ENCODE data around the gene ANXA11.
"Not testable (repeated sequence)": the region's sequence is repeated elsewhere in the genome, so short reads cannot be mapped to it uniquely, and the experiment has no call there.

ANXA11 gene

GRCh38 chr10:80205477-80206276, at the start of gene ANXA11:
ANXA11 (minus strand) TSS chr10:80205537; CDS start chr10:80172861, 32,676 bp downstream.
- DNase-seq (ENCODE audit: low spot score in 2 of 2): peak; percentile 55 to 69
- Mint-ChIP-seq H3K27ac (ENCODE audit: low read depth) (peak within 1 kb of the TSS; percentile 88), H3K4me3 (peak within 1 kb of the TSS; percentile 73), H3K9me3 (no peaks in the 10 kb centered on the region), H3K27me3 (no peaks in the 10 kb centered on the region), H3K36me3 (ENCODE audit: insufficient read depth) (peaks cover 17% of the 10 kb centered on the region), H3K4me1 (peaks cover 50% of the 10 kb centered on the region)
- peak; percentile 79 for ATAC-seq (replicated peaks; ENCODE audit: extremely low read depth, poor library complexity, severe bottlenecking)

GRCh38 chr10:80254726-80255125, 49.4 kb upstream of the ANXA11 start:
- H3K9me3 Mint-ChIP-seq: not testable (repeated sequence)

DNA sequence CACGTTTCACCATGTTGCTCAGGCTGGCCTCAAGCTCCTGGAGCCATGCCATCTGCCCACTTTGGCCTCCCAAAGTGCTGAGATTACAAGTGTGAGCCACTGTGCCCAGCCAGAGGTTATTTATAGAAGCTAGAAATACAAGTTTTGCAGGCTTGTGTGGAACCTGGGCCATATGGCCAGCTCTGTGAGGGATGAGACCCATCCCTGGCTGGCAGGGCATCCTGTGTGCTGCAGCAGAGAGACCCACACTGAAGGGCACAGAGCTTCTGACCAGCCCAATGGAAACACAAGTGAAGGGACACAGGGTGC, 48.6 kb upstream of the ANXA11 start:
- not testable (repeated sequence) for H3K4me3 Mint-ChIP-seq; DNase-seq (ENCODE audit: low spot score in 2 of 2); H3K27ac Mint-ChIP-seq (ENCODE audit: low read depth); ATAC-seq (replicated peaks; ENCODE audit: extremely low read depth, poor library complexity, severe bottlenecking); H3K27me3 Mint-ChIP-seq; H3K9me3 Mint-ChIP-seq; H3K36me3 Mint-ChIP-seq (ENCODE audit: insufficient read depth); H3K4me1 Mint-ChIP-seq

More at GRCh38 chr10:80254726-80255125, 49.4 kb upstream of the ANXA11 start:
- H3K4me3 Mint-ChIP-seq; DNase-seq (ENCODE audit: low spot score in 2 of 2); H3K4me1 Mint-ChIP-seq; H3K27ac Mint-ChIP-seq (ENCODE audit: low read depth); H3K27me3 Mint-ChIP-seq; H3K36me3 Mint-ChIP-seq (ENCODE audit: insufficient read depth); ATAC-seq (replicated peaks; ENCODE audit: extremely low read depth, poor library complexity, severe bottlenecking): not testable (repeated sequence)

- no peak for DNase-seq (ENCODE audit: low spot score in 2 of 2)
- H3K4me1 Mint-ChIP-seq: peaks cover 5% of the 10 kb centered on the region
- H3K27me3 Mint-ChIP-seq: peaks cover 10% of the 10 kb centered on the region
- peak overlapping the region; percentile 3 for H3K4me3 Mint-ChIP-seq
- H3K27ac Mint-ChIP-seq (ENCODE audit: low read depth): peak overlapping the region; percentile 1
- ATAC-seq (replicated peaks; ENCODE audit: extremely low read depth, poor library complexity, severe bottlenecking): peak; percentile 36
- no peaks in the 10 kb centered on the region for H3K9me3 Mint-ChIP-seq
- no peaks in the 10 kb centered on the region for H3K36me3 Mint-ChIP-seq (ENCODE audit: insufficient read depth)
Measured at GRCh38 chr10:80253266-80253962, 48.1 kb upstream of the ANXA11 start.

DNA sequence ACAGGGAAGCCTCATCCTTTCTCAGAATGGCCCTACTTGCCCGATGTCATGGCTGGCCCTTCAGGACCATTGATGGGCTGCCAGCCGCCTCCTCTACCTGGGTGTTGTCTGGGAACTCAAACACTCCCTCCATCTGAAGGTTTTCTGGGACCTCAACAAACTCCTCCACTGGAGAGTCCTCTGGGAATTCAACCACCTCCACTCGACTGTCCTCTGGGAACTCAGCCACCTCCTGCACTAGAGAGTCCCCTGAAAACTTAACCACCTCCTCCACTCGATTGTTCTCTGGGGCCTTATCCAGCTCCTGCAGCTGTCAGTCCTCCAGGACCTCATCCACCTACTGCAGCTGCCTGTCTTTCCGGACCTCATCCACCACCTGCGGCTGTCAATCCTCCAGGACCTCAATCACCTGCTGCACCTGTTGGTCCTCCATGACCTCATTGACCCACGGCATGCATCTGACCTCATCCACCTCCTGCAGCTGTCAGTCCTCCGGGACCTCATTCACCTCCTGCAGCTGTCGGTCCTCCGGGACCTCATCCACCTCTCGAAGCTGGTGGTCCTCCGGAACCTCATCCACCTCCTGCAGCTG, 47.1 kb upstream of the ANXA11 start:
- no peaks in the 10 kb centered on the region for H3K36me3 Mint-ChIP-seq (ENCODE audit: insufficient read depth)
- H3K4me1 Mint-ChIP-seq: peaks cover 5% of the 10 kb centered on the region
- H3K27me3 Mint-ChIP-seq: peaks cover 17% of the 10 kb centered on the region
- no peak for ATAC-seq (replicated peaks; ENCODE audit: extremely low read depth, poor library complexity, severe bottlenecking)
- H3K9me3 Mint-ChIP-seq: no peaks in the 10 kb centered on the region
- DNase-seq (ENCODE audit: low spot score in 2 of 2): no peak
- H3K27ac Mint-ChIP-seq (ENCODE audit: low read depth): no peak overlapping the region
- H3K4me3 Mint-ChIP-seq: no peak overlapping the region

GRCh38 chr10:80251703-80252280, 46.5 kb upstream of the ANXA11 start:
- not testable (repeated sequence) for H3K4me1 Mint-ChIP-seq; H3K27ac Mint-ChIP-seq (ENCODE audit: low read depth); H3K9me3 Mint-ChIP-seq; ATAC-seq (replicated peaks; ENCODE audit: extremely low read depth, poor library complexity, severe bottlenecking); H3K4me3 Mint-ChIP-seq; DNase-seq (ENCODE audit: low spot score in 2 of 2); H3K36me3 Mint-ChIP-seq (ENCODE audit: insufficient read depth)
- H3K27me3 Mint-ChIP-seq: peaks cover 17% of the 10 kb centered on the region

DNA sequence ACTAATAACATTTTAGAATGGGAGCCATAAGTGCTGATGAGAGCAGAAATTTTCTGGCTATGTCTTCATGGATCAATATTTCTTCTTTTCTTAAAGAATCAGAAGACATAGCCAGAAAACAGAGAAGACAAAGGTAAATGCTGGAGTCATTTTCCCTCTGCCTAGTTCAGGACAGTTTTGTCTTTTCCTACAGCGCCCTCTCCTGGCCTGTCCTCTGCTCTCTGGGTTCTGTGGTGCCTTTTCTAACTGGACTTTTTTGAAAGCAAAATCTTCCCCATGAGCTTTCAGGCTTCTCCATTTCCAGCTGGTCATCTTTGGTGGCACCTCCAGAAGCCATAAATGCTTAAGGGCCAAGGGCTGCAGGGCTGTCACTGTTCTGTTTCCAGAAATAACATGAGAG, 45.1 kb upstream of the ANXA11 start:
- not testable (repeated sequence) for H3K36me3 Mint-ChIP-seq (ENCODE audit: insufficient read depth); H3K9me3 Mint-ChIP-seq; H3K4me3 Mint-ChIP-seq; H3K27ac Mint-ChIP-seq (ENCODE audit: low read depth); ATAC-seq (replicated peaks; ENCODE audit: extremely low read depth, poor library complexity, severe bottlenecking); DNase-seq (ENCODE audit: low spot score in 2 of 2); H3K4me1 Mint-ChIP-seq
- peaks cover 18% of the 10 kb centered on the region for H3K27me3 Mint-ChIP-seq

DNA sequence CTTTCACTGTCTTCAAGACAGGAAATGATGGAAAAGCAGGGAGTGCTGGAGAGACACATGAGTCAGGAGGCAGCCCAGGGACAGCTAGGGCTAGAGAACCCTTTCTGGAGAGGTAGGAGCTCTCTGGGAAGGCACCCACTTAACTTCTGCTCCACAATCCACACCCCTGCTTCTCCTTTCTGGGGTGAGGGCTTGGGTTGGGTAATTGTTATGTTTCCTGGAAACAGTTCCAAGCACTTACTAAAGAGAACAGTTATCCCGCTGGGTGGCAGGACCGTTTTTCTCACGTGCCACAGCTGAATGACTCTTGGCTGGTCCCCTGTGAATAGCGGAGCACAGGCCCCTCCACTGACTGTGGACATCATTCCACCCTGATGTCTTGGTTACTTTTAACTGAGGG, 44.6 kb upstream of the ANXA11 start:
- ATAC-seq (replicated peaks; ENCODE audit: extremely low read depth, poor library complexity, severe bottlenecking); H3K4me1 Mint-ChIP-seq; H3K9me3 Mint-ChIP-seq; H3K36me3 Mint-ChIP-seq (ENCODE audit: insufficient read depth); H3K27ac Mint-ChIP-seq (ENCODE audit: low read depth); DNase-seq (ENCODE audit: low spot score in 2 of 2); H3K4me3 Mint-ChIP-seq: not testable (repeated sequence)
- H3K27me3 Mint-ChIP-seq: peaks cover 23% of the 10 kb centered on the region

DNA sequence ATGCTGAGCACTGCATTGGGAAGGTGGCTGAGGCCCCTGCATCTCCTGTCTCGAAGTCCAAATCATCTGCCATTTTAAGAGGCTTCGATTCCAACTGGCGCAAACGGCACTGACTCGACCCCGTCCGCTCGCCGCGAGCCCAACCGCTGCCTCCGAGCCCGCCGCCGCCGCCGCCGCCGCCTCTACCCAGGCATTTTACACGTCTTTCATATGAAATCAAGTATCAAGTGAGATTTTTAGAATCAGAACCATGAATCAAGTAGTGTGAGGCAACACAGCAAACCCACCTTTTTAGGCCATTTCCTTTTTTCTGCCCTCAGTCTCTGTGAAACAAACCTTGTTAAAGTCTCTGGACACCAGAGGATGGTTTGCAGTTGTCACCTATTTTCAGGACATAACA, 42.3 kb upstream of the ANXA11 start:
- H3K27ac Mint-ChIP-seq (ENCODE audit: low read depth); H3K9me3 Mint-ChIP-seq; H3K4me3 Mint-ChIP-seq; ATAC-seq (replicated peaks; ENCODE audit: extremely low read depth, poor library complexity, severe bottlenecking); H3K4me1 Mint-ChIP-seq; DNase-seq (ENCODE audit: low spot score in 2 of 2); H3K36me3 Mint-ChIP-seq (ENCODE audit: insufficient read depth): not testable (repeated sequence)
- H3K27me3 Mint-ChIP-seq: peaks cover 39% of the 10 kb centered on the region

- not testable (repeated sequence) for H3K4me3 Mint-ChIP-seq; H3K4me1 Mint-ChIP-seq; H3K36me3 Mint-ChIP-seq (ENCODE audit: insufficient read depth); H3K27ac Mint-ChIP-seq (ENCODE audit: low read depth); DNase-seq (ENCODE audit: low spot score in 2 of 2); H3K9me3 Mint-ChIP-seq; ATAC-seq (replicated peaks; ENCODE audit: extremely low read depth, poor library complexity, severe bottlenecking)
- peaks cover 35% of the 10 kb centered on the region for H3K27me3 Mint-ChIP-seq
Measured at GRCh38 chr10:80244371-80244770, 39.0 kb upstream of the ANXA11 start.

GRCh38 chr10:80242341-80242740, 37.0 kb upstream of the ANXA11 start:
- H3K27me3 Mint-ChIP-seq: peaks cover 27% of the 10 kb centered on the region
- H3K27ac Mint-ChIP-seq (ENCODE audit: low read depth); H3K4me3 Mint-ChIP-seq; ATAC-seq (replicated peaks; ENCODE audit: extremely low read depth, poor library complexity, severe bottlenecking); DNase-seq (ENCODE audit: low spot score in 2 of 2); H3K4me1 Mint-ChIP-seq; H3K9me3 Mint-ChIP-seq; H3K36me3 Mint-ChIP-seq (ENCODE audit: insufficient read depth): not testable (repeated sequence)

DNA sequence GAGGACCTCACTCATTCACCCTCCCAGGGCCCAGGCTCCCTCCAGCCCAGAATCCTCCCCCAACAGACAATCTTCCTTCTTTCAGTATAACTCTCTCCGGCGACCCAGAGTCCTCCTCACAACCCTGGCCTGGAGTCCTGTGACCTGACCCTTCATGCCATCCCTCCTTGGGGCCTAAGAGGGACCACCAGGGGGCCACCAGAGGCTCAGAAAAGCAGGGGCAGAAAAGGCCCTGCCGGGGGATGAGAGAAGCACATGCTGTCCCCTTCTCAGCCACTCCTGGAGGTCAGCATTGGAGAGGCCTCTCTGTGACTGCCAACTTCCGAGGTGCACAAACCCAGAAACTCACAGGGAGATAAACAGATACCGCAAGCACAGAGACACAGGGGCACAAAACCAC, 31.1 kb upstream of the ANXA11 start:
- H3K36me3 Mint-ChIP-seq (ENCODE audit: insufficient read depth); H3K9me3 Mint-ChIP-seq; H3K27me3 Mint-ChIP-seq; DNase-seq (ENCODE audit: low spot score in 2 of 2); H3K4me1 Mint-ChIP-seq; H3K4me3 Mint-ChIP-seq; ATAC-seq (replicated peaks; ENCODE audit: extremely low read depth, poor library complexity, severe bottlenecking): not testable (repeated sequence)
- H3K27ac Mint-ChIP-seq (ENCODE audit: low read depth): peak overlapping the region; percentile 78

Data from central memory CD8-positive, alpha-beta T cell (primary cell).